GM21381 (cell line): ENCODE measurements around the gene SUCLA2.
A peak's percentile ranks its signal among the peaks of the same experiment; 100 is the strongest.
"Not testable (repeated sequence)": the region's sequence is repeated elsewhere in the genome, so short reads cannot be mapped to it uniquely, and the experiment has no call there.

Experiments used
- ATAC-seq: cut with Tn5 transposase; IDR thresholded peaks from one replicate; pipeline ENCODE4 v1.9.1; 2021; ENCODE audit warnings: mild to moderate bottlenecking, moderate library complexity; ENCODE audit not compliant: unreplicated experiment

The SUCLA2 gene

DNA sequence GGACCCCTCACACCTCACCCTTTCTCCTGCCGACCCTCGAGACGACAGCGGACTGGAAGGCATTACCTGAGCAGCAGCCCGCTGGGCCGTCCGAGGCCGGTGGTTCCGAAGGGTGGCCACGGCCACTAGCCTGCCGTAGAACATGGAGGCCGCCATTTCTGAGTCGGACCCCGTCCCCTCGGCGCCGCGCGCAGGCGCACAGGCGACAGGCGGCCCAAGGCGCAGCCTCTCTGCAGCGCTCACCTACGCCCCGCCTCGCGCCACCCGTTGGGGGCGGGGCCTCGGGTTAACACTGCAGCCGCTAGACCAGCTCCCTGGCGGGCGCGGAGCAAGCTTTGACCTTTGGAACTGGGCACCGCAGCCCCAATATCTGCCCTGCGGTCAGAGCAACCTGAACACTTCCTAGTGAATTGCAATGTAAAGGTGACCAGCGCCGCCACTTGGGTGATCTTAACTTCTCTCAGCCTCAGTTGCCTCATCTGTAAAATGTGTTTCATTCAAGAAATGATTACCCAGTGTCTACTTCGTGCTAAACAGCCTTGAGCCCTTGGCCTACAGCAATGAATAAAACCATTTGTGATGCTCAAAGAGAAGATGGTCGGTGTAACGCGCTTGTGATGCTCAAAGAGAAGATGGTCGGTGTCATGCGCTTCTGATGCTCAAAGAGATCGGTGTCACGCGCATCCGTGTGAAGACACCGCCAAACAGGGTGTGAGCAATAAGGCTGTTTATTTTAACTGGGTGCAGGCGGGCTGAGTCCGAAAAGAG lies at the start of gene SUCLA2:
TSS of gene SUCLA2 (minus strand) at position 160 of the 768 bp plus-strand sequence. CDS start at position 156, 4 bp downstream.
- ATAC-seq, result peak; percentile 98

DNA sequence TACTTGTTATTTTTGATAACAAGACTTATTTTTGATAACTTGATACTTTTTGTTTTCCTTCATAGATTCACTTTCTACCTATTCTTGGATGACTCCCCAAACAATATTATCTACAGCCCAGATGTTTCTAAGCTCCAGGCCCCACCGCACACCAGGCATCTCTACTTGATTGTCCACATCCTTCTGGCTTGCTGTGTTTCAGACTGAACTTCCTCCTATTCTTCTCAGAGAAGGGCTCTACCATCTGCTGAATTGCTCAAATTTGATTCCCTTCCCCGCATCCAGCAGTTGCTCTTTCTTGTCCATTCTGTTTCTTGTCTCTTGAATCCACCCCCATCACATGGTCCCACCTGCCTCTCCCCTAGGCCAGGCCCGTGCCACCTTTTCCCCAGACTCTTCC lies 49.5 kb upstream of the SUCLA2 start:
- ATAC-seq, result no peak

DNA sequence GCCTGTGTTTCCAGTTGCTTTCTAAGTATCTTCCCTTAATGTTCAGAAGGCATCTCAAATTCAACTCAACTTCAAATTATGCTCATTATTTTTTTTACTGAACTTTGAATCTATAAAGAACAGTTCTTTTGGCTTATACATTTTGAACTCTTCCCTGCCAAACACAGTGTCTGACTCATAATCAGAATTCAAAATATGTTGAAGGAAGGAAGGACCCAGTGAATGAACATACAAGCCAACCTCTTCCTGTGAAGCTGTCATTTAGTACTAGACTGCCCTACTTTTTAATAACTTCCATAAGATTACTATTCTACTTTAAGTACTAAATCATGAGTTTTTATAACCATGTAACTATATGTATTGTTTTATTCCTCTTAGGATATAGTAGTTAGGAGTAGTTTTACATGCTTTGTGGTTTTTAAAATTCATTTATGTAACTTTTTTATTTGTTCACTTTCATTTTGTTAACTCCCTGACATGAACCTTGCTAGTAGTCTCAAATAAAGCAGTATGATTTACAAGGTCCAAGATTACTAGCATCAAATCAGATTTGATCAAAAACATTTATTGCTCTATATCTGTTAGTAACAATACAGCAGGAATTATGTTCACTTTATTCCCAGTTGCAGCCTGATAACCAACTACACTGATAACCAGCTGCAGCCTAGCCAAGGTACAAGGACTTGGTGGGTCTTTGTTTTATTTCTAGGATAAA lies 42.9 kb upstream of the SUCLA2 start:
- ATAC-seq, result no peak

DNA sequence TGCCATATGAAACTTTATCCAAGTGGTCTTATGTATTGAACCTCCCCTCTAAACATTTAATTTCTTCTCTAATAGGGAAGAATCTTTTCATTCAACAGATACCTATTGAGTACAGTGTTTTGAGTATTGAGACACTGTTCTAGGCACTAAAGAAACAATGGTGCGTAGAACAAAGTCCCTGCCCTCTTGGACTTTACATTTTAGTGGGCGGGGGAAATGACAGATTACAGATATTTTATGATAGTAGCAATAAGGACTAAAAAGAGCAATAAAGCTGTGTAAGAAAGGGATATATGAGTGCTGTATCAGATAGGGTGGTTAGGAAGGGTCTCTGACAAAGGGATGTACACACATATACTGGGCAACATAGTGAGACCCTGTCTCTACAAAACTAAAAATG lies 41.8 kb upstream of the SUCLA2 start:
- ATAC-seq, result no peak

DNA sequence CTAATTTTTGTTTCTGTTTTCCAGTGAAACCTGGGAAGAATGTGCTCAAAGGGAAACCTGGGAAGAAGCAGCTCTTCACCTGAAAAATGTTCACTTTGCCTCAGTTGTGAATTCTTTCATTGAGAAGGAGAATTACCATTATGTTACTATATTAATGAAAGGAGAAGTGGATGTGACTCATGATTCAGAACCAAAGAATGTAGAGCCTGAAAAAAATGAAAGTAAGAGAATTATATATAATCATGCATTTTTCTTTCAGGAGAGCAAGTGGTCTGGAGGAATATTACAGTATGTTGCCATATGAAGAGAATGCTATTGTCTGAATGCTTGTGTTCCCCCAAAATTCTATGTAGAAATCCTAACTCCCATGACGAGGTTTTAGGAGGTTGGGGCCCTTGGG lies 39.8 kb upstream of the SUCLA2 start:
- no peak for ATAC-seq

DNA sequence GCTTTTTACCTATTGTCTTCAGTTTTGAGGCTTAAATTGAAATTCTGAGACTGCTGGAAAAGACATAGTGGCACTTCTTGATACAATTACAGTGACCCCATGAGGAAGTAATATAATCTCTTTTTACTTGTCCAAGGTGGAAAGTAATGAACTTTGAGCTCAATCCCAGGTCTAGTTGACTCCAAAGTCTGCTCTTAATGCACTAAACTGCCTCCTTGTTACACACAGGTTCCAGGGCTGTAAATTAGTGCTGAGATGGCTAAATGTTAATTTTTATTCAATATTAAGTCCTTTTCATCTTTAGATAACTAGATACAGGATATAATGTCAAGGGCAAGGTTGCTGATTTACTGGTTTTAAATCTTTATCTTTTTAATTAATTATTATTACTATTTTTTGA lies 39.0 kb upstream of the SUCLA2 start:
- no peak for ATAC-seq

DNA sequence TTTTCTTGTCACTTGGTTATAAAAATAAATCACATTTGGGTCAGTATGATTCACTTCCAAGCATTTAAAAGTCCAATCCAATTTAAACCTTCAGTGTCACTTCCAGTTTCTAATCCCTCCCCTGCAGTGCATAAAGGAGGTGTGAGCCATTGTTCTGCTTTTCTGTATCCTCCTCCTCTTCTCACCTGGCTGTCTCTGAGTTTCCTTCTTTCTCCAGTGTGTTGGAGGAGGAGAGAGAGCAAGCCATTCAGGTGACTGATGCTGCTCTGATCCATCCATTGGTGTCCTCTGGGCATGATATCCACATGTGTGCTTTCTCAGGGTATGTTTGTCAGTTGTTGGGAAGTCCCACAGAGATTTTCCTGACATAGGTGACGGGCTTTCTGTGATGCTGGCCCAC lies 37.7 kb upstream of the SUCLA2 start:
- ATAC-seq, result no peak

DNA sequence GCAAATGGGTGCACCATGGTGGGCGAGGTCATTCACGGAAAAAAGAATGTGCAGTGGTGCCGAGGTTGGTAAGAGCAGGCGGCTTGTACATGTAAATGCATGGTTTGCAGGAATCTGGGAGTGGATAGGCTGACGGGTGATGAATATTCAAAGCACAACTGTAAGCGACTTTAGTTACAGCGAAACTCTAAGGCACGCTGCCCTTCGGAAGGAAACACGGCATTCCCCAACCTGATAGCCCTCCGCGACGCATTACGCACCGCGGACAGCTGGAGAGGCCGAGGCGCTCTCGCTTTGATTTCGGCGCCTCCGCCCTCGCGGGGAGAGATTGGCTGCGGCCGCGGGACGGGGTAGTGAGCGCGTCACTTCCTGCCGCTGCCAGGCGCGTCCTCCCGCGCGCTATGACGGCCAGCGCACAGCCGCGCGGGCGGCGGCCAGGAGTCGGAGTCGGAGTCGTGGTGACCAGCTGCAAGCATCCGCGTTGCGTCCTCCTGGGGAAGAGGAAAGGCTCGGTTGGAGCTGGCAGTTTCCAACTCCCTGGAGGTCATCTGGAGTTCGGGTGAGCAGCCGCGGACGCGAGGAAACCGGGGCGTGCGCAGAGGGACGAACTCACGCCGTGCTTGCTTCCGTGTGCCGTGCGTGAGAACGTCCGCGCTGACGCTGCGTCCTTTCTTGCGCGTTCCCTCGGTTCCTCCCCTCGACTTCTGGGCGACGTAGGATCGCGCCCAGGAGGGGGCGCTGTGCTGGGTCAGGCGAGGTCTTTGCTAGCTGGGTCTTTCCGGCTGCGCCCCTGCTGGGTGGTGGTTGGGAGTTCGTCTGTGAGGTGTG lies 36.5 kb upstream of the SUCLA2 start, which contains the start of gene NUDT15:
TSS of gene NUDT15 (plus strand) at position 381 of the 828 bp plus-strand sequence. CDS start at position 402, 21 bp downstream.
- ATAC-seq, result peak; percentile 90

DNA sequence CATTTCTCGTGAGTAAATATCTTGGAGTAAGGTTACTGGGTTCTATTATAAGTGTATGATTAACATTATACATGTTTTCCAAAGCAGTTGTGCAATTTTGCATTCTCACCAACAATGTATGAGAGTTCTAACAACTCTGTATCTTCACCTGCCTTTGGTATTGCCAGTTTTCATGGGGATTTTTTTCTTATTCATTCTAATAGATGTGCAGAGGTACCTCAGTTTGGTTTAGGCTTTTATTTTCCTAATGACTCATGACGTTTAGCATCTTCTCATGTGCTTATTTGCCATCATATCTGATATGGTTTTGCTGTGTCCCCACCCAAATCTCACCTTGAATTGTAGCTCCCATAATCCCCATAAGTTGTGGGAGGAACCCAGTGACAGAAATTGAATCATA lies 28.8 kb upstream of the SUCLA2 start:
- no peak for ATAC-seq

DNA sequence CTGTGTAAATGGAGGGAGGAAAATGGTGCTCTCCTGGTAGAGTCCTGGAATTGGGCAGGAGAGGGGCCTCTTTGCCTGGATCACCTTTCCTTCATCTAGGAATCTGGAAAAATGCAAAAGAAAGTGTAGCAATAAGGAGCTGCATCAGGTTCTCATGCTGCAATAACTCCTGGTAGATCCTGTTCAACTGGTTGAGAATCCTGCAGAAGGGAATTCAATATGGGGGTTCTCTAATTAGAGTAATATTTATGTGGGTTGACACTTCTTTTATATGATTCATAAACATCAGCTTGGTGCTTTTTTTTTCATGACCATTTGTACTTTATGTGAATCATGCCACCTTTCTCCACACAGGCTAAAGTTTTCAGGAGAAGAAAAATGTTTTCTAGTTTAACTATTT lies 27.0 kb upstream of the SUCLA2 start:
- ATAC-seq, result no peak

DNA sequence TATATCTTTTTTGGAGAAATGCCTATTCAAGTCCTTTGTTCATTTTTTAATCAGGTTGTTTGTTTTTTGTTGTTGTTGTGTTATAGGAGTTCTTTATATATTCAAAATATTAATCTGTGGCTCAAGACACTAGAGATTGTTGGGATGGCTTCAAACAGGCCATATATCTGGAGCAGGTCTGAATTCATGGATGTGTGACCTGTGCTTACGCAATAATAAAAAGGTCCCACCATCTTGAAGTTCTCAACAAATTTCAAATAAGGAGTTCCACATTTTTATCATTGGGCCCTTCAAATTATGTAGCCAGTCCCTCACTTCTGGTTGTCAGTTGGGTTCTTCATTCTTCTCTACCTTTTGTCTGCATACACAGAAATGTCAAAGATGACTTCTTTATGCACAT lies 18.7 kb upstream of the SUCLA2 start:
- no peak for ATAC-seq

DNA sequence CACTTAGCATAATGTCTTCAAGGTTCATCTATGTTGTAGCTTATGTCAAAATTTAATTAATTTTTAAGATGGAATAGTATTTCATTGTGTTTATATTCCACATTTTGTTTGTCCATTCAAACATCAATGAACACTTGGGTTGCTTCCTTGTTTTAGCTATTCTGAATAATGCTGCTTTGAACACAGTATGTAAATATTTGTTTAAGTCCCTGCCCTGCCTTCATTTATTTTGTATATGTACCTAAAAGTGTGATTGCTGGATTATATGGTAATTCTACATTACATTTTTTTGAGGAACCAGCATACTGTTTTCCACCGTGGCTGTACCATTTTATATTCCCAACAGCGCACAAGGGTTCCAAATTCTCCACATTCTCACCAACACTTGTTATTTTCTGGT lies 17.6 kb upstream of the SUCLA2 start:
- no peak for ATAC-seq

DNA sequence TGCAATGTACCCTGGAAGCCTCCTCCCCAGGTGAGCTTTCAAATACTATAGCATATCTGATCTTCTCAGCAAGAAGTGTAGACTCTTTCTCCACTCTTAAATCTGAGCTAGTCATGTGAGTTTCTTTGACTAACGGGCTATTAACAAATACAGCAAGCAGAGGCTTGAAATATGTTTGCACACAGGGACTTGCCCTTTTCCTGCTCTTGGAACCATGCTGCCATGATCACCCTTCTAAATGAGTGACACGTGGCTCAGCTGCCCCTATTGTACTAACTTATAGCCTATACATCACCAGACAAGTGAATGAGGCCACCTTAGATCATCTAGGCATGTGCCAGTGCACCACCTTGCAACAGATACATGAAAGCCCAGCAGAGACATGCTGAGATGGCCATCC lies 13.3 kb upstream of the SUCLA2 start:
- ATAC-seq, result no peak

DNA sequence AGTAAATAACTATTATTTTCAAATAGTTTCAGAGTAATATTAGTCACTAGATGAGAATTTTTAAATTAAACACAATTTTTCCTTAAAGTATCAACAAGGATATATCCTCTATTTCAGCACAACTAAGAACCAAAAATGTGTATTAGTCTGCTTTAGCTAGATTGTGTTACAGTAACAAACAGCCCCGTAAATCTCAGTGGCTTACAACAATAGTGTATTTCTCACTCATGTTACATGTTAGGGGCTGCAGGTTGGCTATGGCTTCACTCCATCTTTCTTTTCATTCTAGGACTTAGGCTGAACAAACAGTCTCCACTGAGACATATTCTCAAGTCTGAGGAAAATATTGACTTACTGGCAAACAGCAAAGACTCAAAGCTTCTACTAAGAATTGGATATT lies 11.6 kb upstream of the SUCLA2 start:
- ATAC-seq, result no peak

DNA sequence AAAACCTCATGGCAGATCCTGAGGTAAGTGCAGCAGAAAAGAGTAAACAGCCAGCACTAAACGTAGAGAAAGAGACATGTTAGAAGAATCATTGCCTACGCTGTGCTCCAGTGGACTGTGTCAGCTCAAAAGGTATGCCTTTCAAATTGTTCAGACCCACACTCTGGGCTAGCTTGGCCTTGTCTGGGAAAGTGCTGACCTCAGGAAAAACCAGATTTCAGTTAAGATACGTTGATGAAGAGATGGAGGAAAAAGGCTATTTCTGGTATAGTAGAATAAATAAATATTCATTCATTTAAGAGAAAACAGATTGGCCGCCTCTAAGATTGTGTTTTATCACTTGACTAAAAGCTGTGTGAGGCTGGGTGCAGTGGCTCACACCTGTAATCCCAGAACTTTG lies 9.6 kb upstream of the SUCLA2 start:
- no peak for ATAC-seq

DNA sequence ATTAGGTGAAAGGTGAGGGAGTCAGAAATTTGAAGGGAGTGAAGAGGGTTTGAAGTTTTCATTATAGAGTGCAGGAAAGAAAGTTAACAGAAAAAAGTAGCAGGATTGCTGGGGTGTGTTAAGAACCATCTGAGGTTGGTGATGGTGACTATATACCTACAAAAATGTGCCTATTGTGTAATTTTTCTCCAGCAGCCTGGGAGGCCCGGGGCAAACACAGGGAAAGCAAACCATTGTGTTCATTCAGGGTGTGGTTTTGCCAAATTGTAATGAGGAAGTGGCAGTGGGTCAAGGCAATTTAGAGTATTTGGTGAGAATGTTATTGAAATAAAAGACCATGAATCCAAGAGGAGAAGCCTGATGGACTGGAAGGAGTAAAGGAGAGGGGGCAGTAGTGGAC lies 8.2 kb upstream of the SUCLA2 start:
- no peak for ATAC-seq

DNA sequence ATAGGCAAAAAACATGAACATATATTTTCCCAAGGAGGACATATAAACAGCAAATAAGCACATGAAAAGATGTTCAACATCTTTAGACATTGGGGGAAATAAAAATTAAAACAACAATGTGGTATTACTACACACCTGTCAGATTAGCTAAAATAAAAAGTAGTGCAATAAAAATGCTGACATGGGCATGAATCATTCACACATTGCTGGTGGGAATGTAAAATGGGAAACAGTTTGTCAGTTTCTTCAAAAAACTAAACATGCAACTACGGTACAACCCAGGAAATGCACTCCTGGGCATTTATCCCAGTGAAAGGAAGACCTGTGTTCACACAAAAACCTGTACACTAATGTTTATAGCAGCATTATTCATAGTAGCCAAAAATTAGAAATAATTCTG lies 5.3 kb upstream of the SUCLA2 start:
- no peak for ATAC-seq

DNA sequence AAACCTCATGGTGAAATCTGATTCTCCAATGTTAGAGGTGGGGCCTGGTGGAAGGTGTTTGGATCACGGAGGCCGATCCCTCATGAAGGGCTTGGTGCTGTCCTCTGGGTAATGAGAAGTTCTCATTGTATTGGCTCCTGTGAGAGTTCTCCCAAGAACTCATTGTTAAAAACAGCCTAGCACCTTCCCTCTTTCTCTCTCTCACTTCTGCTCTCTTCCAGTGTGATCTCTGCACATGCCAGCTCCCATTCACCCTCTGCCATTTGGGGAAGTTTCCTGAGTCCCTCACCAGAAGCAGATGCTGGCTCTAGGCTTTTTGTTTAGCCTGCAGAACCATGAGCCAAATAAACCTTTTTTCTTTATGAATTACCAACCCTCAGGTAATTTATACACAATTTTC lies 3.1 kb upstream of the SUCLA2 start:
- ATAC-seq, result no peak

DNA sequence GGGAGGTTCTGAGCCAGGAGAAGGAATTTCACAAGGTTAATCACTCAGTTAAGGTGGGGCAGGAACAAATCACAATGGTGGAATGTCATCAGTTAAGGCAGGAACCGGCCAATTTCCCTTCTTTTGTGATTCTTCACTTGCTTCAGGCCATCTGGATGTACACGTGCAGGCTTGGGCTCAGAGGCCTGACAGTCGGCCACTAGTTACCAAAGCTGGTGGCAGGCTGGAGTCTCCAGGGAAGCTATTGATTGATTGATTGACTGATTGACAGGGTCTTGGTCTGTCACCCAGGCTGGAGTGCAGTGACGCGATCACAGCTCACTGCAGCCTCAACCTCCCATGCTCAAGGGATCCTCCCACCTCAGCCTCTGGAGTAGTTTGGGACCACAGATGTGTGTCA lies 926 bp upstream of the SUCLA2 start:
- not testable (repeated sequence) for ATAC-seq

DNA sequence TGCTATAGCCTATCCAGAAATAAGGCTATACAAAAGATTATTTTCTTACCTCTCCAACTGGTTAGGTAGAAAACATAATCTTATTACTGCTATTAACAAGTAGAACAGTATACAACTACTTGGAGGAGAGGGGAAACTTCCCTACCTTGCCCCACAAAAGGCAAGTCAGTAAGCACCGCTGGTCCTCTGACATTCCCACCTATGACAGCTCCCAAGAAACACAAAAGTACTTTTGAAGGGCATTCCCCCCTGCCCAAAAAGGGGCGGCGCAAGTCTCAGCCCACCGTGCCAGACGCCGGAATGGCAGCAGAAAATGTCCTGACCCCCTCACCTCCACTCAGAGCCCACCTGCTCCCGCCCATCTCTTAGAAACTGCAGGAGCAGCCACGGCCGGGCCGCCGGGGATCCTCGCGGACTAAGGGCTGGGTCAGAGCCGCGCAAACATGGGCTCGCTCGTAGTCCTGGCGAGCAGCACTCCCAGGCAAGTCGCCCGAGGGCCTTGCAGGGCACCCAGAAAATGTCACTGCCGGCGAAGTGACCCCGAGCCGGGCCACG lies 437 bp downstream of the SUCLA2 start:
- peak; percentile 37 for ATAC-seq

DNA sequence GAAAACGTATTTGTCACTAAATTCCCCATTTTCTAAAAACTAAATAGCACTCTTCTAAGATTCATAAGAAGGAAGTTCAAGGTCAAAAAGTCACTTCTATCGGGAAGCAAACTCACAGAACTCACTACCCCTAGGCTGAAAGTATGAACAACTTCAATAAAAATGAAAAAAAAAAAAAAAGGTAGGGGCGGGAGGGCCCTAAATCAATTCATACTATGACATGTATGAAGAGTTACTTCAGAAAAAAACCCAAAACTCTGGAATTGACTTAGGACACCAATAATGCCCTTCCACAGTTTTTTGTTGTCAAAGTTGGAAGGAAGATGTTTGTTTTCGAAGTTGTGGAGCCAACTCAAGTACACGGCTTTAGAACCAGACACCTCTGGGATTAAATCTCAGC lies 1.1 kb downstream of the SUCLA2 start:
- ATAC-seq, result no peak
